ENCODE measurements around the gene MAML2.

The MAML2 gene

DNA sequence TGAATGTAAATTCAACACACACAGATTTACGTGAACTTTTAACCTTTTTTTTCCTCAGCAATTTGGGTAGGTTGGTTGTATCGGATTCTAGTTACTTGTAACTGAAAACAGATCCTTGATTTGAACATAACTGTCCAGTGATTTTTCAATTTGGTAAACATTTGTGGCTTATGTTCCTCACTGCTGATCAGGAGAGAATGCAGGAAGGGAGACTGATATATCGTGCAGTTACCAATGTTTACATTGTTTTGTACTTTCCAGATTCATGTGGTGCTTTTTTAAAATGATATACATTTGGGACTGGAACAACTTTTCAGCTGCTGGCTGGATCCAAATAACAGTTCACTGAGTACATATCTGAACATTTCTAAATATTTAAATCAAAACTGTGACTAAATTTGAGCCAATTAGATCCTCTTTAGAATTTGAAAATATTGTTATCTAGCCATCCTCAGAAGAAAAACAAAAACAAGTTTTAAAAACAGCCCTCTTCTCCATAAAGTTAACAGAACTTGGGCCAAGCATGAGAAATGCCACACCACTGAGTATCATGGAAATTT, 334.8 kb downstream of the MAML2 start:
- DNase-seq (ENCODE audit: low spot score): no peak

GRCh38 chr11:96006037-96006436, 337.0 kb downstream of the MAML2 start:
- DNase-seq (ENCODE audit: low spot score): no peak

GRCh38 chr11:96004862-96005261, 338.1 kb downstream of the MAML2 start:
- no peak for DNase-seq (ENCODE audit: low spot score)

GRCh38 chr11:96002754-96003290, 340.2 kb downstream of the MAML2 start:
- no peak for DNase-seq (ENCODE audit: low spot score)

GRCh38 chr11:96002339-96002738, 340.7 kb downstream of the MAML2 start:
- no peak for DNase-seq (ENCODE audit: low spot score)

GRCh38 chr11:96001037-96001436, 342.0 kb downstream of the MAML2 start:
- no peak for DNase-seq (ENCODE audit: low spot score)

- DNase-seq (ENCODE audit: low spot score): no peak
Measured at GRCh38 chr11:95999711-96000406, 343.1 kb downstream of the MAML2 start.

DNA sequence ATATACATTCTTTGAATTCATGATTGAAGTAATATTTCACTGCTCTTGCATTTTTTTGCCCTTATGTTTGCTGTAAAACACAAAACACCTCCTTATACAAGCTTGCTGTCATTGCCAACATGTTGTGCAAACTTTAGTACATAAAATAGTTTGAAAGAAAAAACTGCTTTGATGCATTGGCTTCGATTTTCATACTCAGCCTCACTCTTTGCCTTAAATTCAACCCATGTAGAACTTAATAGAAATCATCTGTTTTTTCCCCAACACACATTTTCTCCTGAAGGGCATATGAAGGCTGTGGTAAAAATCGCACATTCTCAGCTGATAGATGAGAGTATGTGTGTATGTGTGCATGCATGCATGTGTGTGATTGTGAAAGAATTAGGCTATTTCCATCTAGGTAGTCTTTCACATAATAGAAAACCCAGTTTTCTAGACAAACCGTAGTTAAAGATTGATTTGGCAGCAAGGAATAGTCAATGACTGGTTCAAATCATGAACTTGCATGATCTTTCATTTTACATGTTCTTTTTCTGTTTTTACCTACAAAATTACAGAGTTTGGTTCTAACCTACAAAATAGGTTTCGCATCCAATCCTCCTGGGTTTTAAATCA, 346.3 kb downstream of the MAML2 start:
- no peak for DNase-seq (ENCODE audit: low spot score)

DNA sequence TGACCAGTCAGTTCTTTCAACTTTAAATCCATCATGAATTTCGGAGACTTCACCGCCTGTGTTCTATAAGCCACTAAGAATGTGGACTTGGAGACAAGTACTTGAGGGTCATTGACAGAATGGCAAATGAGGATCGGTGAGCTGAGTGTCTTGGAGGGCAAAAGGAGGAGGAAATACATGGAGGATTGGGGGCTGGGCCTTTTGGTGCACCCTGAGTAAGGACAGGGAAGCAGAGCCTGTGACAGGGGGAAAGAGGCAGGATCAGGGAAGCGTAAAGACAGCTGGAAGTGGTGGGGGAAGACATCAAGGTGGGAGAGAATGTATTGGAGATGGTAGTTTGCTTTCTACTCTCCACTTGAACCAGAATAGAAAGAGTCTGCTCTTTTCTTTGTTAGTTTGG, 348.7 kb downstream of the MAML2 start:
- DNase-seq (ENCODE audit: low spot score): no peak

DNA sequence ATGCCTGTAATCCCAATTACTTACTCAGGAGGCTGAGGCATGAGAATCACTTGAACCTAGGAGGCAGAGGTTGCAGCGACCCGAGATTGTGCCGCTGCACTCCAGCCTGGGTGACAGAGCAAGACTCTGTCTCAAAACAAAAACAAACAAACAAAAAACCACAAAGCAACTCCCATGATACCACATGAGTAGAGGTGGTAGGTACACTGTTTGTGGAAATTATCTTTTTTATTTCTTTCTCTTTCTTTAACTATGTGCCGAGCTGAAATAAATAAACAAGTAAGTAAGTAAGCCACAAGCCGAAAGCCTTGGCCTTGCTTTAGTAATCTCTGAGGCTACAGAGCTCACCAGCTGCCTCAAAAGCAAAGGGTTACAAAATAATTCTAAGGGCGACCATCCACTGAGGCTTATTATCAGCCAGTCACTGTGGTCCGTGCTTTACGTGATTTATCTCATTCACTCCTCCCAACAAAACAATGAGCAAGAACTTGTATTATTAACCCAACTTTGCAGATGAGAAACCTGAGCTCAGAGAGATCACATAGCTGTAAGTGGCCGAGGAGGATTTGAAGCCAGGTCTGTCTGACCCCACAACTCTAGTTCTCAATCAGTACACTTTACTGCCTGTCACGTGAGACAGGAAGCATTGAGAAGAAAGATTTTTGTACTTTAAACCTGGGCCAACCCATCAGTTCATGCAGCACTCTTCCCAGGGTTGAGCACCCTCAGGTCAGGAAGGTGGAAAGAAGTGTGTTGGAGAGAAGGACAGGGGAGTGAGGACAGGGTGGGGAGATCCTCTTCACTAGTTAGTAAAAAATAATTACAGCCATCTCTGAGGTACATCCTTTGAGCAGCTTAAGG, 349.3 kb downstream of the MAML2 start:
- DNase-seq (ENCODE audit: low spot score): no peak

DNA sequence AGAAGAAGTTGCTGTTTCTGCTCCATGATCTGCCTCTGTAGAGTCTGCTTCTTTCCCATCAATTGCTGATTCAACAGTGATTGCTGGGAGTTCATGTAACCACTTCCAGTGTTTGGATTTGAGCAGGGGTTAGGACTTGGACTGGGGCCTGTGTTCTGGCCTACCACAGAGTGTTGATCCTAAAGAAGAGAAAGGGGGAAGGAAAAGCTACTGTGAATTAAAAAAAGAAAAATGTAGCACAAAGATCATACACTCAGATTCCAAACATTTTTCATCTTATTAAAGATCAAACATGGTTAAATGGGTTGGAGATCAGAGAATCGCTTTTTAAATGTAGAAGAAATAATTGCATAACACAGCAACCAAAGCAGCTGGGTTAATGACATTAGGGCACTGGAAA, 351.4 kb downstream of the MAML2 start:
- no peak for DNase-seq (ENCODE audit: low spot score)

DNA sequence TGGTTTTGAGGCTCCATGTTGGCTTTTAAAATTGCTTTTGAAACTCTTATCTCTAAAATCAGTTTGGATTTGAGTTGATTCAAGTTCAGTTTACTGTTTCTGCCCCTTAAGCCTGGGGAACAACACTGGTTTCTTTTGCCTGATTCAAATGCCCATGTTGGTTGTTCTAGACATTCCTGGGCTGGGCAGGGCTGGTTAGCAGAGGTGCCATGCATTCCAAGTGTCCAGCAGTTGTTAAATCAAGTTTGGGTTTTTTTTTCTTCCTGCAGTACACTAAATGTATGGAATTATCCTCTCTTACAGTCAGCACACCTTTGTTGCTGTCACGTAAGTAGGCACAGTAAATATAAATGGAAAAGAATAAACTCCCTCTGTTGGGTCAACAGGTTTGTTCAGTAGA, 351.9 kb downstream of the MAML2 start:
- DNase-seq (ENCODE audit: low spot score): no peak

DNA sequence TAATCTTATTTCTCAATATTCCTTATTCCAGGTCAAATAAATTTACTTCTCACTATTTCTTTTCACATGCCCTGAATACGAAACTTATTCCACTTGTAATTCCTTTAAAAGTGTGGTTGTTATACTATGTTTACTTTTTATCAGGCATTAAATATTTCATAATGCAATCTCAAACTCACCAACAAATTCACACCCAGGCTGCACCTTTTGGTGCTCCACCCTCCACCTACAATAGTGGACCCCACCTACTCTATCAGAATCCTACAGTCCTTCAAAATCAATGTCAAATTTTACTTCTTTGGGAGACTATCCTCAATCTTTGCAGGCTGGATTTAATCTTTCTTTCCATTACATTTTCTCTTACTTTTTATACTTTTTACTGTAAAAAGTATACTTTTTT, 353.2 kb downstream of the MAML2 start:
- no peak for DNase-seq (ENCODE audit: low spot score)

DNA sequence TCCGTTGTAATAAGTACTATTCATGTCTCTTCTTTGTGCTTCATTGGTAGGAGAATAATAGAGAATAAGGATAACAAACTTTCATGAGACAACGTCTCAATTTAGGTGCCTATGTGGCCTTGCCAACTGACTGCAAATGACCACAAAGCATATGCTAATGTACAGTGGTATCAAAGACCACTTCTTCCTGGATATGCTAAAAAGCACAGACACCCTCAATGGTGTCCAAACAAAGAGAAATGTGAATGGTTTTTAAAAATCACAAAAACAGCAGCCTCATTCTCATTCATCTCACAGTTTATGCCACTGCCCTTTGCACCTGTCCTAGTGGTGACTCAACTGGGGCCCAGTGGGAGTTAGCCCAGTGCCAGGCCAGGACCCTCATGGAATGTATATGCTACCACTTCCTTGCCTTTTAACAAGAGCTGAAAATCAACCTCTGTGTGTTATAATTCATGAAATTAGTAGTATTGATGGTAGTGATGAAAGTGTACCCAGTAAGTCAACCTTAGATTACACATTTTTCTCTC, 353.9 kb downstream of the MAML2 start:
- no peak for DNase-seq (ENCODE audit: low spot score)

GRCh38 chr11:95985174-95985808, 357.7 kb downstream of the MAML2 start:
- DNase-seq (ENCODE audit: low spot score): no peak

GRCh38 chr11:95984072-95984471, 358.9 kb downstream of the MAML2 start:
- DNase-seq (ENCODE audit: low spot score): no peak

DNA sequence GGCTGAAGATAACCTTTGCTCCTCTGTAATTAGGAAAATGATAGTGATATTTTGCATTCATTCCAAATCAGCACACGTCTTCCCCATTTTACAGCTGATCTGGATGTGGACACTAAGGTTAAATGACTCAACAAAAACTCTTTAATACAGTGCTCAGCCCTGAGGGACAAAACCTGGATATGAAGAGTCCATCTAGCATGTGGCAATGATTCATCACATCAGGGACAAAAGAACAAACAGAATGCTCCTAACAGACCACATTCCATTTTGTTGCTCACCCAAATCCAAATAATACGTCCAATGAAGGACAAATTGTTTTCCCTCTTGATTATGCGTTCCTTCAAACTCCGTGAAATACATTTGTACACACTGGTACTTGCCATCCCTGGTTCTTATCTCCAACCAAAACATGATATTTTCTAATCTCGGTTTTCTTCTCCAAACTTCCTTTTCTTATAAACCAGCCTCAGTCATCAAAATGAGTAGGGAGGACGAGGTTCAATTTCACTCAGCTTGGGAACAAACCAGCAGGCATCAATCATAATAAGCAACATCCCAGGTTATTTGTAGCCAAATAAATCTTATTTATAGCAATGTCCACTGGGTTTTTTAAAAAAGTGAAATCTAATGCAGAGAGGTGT, 365.3 kb downstream of the MAML2 start:
- DNase-seq (ENCODE audit: low spot score): no peak

DNA sequence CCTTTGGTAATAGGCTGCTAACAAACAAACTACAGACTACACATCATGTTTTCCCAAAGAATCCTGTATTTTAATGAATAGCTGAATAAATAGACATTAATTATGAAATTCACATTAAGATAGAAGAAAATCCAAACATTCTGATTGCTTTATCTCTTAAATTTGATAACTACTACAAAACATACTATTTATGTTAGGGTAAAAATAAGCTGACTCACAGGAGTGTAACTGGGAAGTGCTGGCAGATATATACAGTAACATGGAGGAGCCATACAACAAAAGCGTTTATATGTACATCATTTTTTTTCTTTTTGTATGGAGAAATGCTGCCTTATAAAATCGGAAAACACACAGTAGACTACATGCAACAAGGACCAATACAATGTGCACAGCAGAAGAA, 366.4 kb downstream of the MAML2 start:
- DNase-seq (ENCODE audit: low spot score): no peak

GRCh38 chr11:95975343-95975742, 367.7 kb downstream of the MAML2 start:
- no peak for DNase-seq (ENCODE audit: low spot score)

DNA sequence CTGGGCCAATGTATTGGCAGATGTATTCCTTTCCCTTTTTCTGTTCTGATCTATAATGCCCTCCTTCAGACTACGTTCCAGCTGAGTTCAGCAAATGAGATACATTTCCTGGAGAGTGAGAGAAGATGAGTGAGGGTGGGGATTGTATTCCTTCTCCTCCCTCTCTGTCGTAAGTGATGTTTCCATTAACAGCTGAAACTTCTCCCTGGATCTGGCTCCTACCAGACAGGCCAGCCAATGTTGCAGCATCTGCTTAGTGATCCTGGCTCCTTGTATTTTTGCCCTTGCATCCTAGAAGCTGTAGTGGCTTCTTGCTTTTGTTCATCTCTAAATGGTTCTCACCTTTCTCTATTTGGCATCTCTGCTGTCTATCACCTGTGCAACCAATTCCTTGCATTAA, 370.9 kb downstream of the MAML2 start:
- no peak for DNase-seq (ENCODE audit: low spot score)

GRCh38 chr11:95968585-95968984, 374.4 kb downstream of the MAML2 start:
- no peak for DNase-seq (ENCODE audit: low spot score)

Measured in CD4-positive, alpha-beta T cell treated with Interleukin-6 at 100 ng/mL for 8 hours (primary cell).